Subcutaneous adipose tissue (tissue), 4 donors: ENCODE measurements around the gene TSKU. TPM values are rescaled to one million over a fixed set of nuclear protein-coding genes. Genes with fewer than 3 reads are reported as not detected.

Experiments used
- CTCF ChIP-seq: fragments of 450-650 bp; IDR thresholded peaks from one replicate; pipeline ENCODE4 v1.5.1; 2016; ENCODE audit warnings: low read depth, mild to moderate bottlenecking, control low read depth, antibody characterized with exemption, moderate library complexity
- total RNA-seq, 4 donors: library from RNA; depleted of rRNA; stranded (reverse); fragments of >200 nt; gene quantifications; one replicate each; pipeline ENCODE4 v1.1.0, GENCODE V29; 2016

The TSKU gene
- total RNA-seq, 4 donors from 2014 or later, result 78.9 to 385 (median 157) TPM

GRCh38 chr11:76768088-76768908 is 14.9 kb upstream of the TSKU start:
- TF ChIP-seq CTCF, result no peak

GRCh38 chr11:76768909-76769560 is 14.1 kb upstream of the TSKU start:
- no peak for TF ChIP-seq CTCF

GRCh38 chr11:76769645-76770586 is 13.2 kb upstream of the TSKU start:
- TF ChIP-seq CTCF, result no peak

GRCh38 chr11:76770642-76771445 is 12.3 kb upstream of the TSKU start:
- no peak for TF ChIP-seq CTCF

GRCh38 chr11:76771446-76772099 is 11.6 kb upstream of the TSKU start:
- TF ChIP-seq CTCF, result no peak

- TF ChIP-seq CTCF, result no peak
Measured at GRCh38 chr11:76772100-76772782, 10.9 kb upstream of the TSKU start.
